ENCODE results near the gene HMX1. TPM values are rescaled to one million over a fixed set of nuclear protein-coding genes. Genes with fewer than 3 reads are reported as not detected.
A peak's percentile ranks its signal among the peaks of the same experiment; 100 is the strongest.

The HMX1 gene
- total RNA-seq, 2 experiments from 2014 or later, result not detected

DNA sequence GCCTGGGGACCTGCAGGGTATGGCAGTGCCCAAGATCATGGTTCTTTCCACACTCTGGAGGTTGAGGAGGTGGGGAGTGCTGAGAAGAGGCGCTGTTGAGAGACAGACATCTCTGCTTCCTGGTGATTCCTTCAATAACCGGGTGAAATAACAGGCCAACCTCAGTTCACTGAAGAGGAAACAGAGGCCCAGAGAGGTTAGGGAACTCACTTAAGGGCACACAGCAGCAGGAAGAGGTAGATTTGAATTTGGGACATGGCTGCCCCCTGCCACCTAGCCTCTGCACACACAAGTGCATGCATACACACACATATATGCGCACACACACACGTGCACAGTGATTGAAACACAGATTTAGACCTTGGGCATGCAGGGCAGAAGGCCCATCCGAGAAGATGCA, 24.9 kb upstream of the HMX1 start:
- POLR2A ChIA-PET, result no interaction called here
- Mint-ChIP-seq H3K36me3 (ENCODE audit: low read depth) (no peaks in the 10 kb centered on the region), H3K27me3 (peaks cover 23% of the 10 kb centered on the region), H3K27ac (no peak overlapping the region), H3K4me3 (no peak overlapping the region), H3K4me1 (no peaks in the 10 kb centered on the region), H3K9me3 (ENCODE audit: low read depth) (peaks cover 2% of the 10 kb centered on the region)
- intact Hi-C loops (cut with DNase I, micrococcal nuclease), result no loop called here
- CTCF ChIA-PET, result interaction anchor here (0.9 kb wide), 1 partner anchor 9 kb away, joined by 4 read pairs; no protein-coding TSS in a partner anchor
- ATAC-seq, result no peak
- DNase-seq, result no peak

DNA sequence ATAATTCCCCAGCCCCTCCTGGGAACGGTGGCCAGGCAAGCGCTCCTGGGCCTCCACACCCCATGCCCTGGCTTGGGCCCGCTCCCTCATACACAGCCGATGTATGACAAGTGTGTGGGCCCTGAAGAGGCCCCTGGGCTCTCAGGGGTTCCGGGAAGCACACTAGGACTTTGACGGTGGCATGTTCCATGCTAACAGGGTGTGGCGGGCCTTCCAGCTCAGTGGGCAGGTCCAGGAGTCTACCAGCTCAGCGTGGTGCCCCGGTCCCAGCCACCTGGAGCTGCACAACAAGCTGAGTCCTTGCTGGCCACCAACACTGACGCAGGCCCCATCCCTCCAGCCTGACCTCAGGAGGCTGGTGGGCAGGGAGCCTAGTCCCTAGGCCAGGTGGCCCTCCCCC, 24.4 kb upstream of the HMX1 start:
- ChIA-PET POLR2A (no interaction called here), CTCF (interaction anchor here (0.9 kb wide), 1 partner anchor 9 kb away, joined by 4 read pairs; no protein-coding TSS in a partner anchor)
- Mint-ChIP-seq H3K4me1 (no peaks in the 10 kb centered on the region), H3K9me3 (ENCODE audit: low read depth) (no peaks in the 10 kb centered on the region), H3K27ac (no peak overlapping the region), H3K27me3 (peaks cover 27% of the 10 kb centered on the region), H3K36me3 (ENCODE audit: low read depth) (no peaks in the 10 kb centered on the region), H3K4me3 (no peak overlapping the region)
- no peak for ATAC-seq
- intact Hi-C loops (cut with DNase I, micrococcal nuclease), result no loop called here
- DNase-seq, result no peak

DNA sequence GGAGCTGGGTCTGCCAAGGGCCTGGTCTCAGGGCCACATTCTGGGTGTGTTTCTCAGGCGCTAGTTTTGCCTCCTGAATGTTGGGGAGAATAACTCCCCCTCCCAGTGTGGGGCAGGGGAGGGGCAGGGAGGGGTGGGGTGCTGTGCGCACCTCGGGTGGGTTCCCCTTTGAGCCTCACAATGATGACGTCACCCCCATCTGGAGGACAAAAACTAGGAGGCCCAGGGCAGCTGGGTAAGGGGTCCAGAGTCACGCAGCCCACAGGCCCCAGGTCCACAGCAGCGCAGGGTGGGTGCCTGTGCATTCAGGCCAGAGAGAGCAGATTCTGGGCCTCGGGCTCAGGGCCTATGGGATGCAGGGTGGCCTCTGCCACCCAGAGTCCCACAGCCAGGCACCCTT, 23.7 kb upstream of the HMX1 start:
- ATAC-seq (no peak), DNase-seq (no peak)
- no peaks in the 10 kb centered on the region for H3K4me1 Mint-ChIP-seq
- ChIA-PET POLR2A (no interaction called here), CTCF (no interaction called here)
- H3K9me3 Mint-ChIP-seq (ENCODE audit: low read depth), result no peaks in the 10 kb centered on the region
- intact Hi-C loops (cut with DNase I, micrococcal nuclease), result no loop called here
- no peak overlapping the region for H3K4me3 Mint-ChIP-seq
- H3K27ac Mint-ChIP-seq, result no peak overlapping the region
- no peaks in the 10 kb centered on the region for H3K36me3 Mint-ChIP-seq (ENCODE audit: low read depth)
- H3K27me3 Mint-ChIP-seq, result peaks cover 28% of the 10 kb centered on the region

DNA sequence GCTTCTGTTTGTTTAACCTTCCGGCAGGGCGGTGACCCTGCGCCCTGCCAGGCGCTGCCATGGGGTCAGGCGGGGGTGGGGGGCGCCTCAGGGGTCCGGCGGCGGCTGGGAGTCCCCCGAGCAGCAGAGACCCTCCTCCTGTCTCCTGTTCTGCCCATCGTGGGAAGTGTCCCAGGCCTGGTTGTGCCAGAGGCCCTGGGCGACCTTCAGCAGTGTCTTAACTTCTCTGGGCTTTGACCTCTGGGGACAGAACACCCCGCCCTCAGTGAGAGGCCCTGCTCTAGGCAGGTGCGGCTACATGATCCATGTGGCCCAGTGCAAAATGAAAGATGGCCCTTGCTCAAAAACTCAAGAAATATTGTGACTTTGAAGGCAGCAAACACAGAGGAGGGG, 22.8 kb upstream of the HMX1 start:
- H3K4me3 Mint-ChIP-seq, result no peak overlapping the region
- H3K27ac Mint-ChIP-seq, result no peak overlapping the region
- H3K9me3 Mint-ChIP-seq (ENCODE audit: low read depth), result no peaks in the 10 kb centered on the region
- no peak for ATAC-seq
- POLR2A ChIA-PET, result no interaction called here
- no peaks in the 10 kb centered on the region for H3K36me3 Mint-ChIP-seq (ENCODE audit: low read depth)
- CTCF ChIA-PET, result no interaction called here
- H3K4me1 Mint-ChIP-seq, result no peaks in the 10 kb centered on the region
- H3K27me3 Mint-ChIP-seq, result peaks cover 32% of the 10 kb centered on the region
- intact Hi-C loops (cut with DNase I, micrococcal nuclease), result loop anchor here in 1 of 2 experiments (5.0 kb wide), 1 partner anchor 37 kb away; no protein-coding TSS in a partner anchor
- no peak for DNase-seq

DNA sequence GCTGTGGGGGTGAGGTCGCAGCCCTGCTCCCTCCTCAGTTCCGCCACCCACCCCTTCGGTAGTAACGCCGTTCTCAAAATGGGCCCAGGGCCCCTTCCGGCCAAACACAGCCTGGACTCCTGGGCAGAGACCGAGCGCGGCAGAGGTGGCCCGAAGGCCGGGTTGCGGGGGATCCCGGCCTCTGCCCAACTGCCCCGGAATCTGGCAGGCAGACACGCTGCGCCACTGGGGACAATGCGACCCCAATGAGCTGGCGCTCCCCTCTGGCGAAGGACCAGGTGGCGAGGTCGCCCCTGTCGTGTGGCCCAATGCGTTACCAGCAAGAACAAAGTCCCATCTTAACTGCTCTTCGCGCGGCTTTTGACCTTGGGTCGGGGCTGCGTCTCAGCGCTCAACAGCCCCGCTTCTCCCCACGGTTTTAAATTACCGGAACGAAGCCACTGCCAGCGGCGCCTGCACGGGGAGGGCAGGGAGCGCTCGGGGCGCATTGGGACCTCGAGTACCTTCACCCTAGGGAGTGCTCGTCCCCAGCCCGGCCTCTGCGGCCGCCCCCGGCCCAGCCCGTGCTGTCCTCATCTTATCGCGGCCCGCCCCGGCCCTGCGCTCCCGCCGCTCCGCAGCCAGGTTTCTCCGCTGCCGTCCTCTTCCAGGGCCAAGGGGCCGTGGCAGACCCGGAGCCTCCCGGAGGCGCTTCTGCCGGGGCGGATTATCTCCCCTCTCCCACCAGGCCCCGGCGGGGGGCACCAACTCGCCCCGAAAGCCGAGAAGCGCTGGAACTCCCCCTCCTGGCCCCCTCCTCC, 22.2 kb upstream of the HMX1 start:
- ATAC-seq, result no peak
- CTCF ChIA-PET, result no interaction called here
- H3K9me3 Mint-ChIP-seq (ENCODE audit: low read depth), result no peaks in the 10 kb centered on the region
- H3K4me1 Mint-ChIP-seq, result no peaks in the 10 kb centered on the region
- intact Hi-C loops (cut with DNase I, micrococcal nuclease), result loop anchor here in 1 of 2 experiments (5.0 kb wide), 1 partner anchor 37 kb away; no protein-coding TSS in a partner anchor
- no peak overlapping the region for H3K27ac Mint-ChIP-seq
- no peaks in the 10 kb centered on the region for H3K36me3 Mint-ChIP-seq (ENCODE audit: low read depth)
- no peak overlapping the region for H3K4me3 Mint-ChIP-seq
- no peak for DNase-seq
- H3K27me3 Mint-ChIP-seq, result peaks cover 37% of the 10 kb centered on the region
- POLR2A ChIA-PET, result no interaction called here

DNA sequence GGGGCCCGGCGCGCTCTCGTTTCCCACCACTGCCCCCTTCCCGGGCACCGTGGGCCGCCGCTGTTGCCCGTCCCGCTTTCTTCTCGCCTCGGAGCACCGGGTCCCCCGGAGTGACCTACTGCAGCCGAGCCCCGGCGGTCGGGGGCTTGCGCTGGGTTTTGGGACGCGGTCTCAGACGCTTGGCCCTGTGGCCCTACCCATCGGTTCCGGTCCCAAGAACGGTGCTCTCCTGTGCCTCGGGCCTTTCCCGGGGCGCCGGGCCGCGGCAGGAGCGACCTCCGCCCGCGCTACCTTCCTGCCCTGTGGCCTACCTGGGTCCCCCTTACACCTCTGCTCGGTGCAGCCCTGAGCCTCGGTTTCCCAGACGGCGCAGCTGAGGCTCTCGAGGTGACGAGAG, 21.6 kb upstream of the HMX1 start:
- CTCF ChIA-PET, result no interaction called here
- peaks cover 40% of the 10 kb centered on the region for H3K27me3 Mint-ChIP-seq

DNA sequence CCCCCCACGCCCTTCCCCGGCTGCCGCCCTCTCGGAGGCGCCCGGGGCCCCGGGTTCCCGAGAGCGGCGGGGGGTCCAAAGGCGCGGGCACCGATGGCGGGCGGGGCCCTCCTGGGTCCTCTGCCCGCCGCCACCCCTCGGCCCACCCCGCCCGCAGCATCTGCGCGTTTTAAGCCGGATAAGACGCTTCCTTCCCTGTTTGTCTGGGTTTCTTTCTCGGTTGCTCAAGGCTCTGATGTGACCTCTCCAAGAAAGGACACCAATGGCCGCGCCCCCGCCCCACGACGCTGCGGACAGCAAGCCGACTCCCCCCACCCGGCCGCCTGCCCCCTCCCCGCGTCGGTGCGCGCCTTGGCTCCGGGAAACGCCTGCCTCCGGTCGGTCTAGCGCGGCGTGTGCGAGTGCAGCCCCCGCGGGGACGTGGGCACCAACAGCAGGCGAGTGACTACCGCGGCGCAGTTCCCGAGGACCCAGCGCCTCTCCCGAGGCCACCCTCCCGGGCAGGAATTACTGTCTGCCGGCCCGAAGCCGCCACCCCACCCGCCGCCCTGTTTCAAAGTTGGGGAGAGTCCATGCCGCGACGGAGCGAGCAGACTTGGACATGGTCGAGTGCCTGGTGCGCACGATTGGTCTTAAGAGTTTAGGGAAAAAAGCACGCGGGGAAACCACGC, 21.1 kb upstream of the HMX1 start:
- POLR2A ChIA-PET, result no interaction called here
- Mint-ChIP-seq H3K4me3 (no peak overlapping the region), H3K4me1 (no peaks in the 10 kb centered on the region), H3K27ac (no peak overlapping the region), H3K9me3 (ENCODE audit: low read depth) (no peaks in the 10 kb centered on the region), H3K36me3 (ENCODE audit: low read depth) (no peaks in the 10 kb centered on the region), H3K27me3 (peaks cover 43% of the 10 kb centered on the region)
- intact Hi-C loops (cut with DNase I, micrococcal nuclease), result loop anchor here (1.0 to 5.0 kb wide), 2 partner anchors 31 to 35 kb away; no protein-coding TSS in a partner anchor
- no peak for DNase-seq
- ATAC-seq, result no peak
- CTCF ChIA-PET, result no interaction called here

More for the DNA sequence above, 21.6 kb upstream of the HMX1 start:
- H3K27ac Mint-ChIP-seq, result no peak overlapping the region
- H3K4me3 Mint-ChIP-seq, result no peak overlapping the region
- ATAC-seq (no peak), DNase-seq (no peak)
- no peaks in the 10 kb centered on the region for H3K9me3 Mint-ChIP-seq (ENCODE audit: low read depth)
- POLR2A ChIA-PET, result no interaction called here
- H3K36me3 Mint-ChIP-seq (ENCODE audit: low read depth), result no peaks in the 10 kb centered on the region
- H3K4me1 Mint-ChIP-seq, result no peaks in the 10 kb centered on the region
- intact Hi-C loops (cut with DNase I, micrococcal nuclease), result loop anchor here in 1 of 2 experiments (5.0 kb wide), 1 partner anchor 36 kb away; no protein-coding TSS in a partner anchor

DNA sequence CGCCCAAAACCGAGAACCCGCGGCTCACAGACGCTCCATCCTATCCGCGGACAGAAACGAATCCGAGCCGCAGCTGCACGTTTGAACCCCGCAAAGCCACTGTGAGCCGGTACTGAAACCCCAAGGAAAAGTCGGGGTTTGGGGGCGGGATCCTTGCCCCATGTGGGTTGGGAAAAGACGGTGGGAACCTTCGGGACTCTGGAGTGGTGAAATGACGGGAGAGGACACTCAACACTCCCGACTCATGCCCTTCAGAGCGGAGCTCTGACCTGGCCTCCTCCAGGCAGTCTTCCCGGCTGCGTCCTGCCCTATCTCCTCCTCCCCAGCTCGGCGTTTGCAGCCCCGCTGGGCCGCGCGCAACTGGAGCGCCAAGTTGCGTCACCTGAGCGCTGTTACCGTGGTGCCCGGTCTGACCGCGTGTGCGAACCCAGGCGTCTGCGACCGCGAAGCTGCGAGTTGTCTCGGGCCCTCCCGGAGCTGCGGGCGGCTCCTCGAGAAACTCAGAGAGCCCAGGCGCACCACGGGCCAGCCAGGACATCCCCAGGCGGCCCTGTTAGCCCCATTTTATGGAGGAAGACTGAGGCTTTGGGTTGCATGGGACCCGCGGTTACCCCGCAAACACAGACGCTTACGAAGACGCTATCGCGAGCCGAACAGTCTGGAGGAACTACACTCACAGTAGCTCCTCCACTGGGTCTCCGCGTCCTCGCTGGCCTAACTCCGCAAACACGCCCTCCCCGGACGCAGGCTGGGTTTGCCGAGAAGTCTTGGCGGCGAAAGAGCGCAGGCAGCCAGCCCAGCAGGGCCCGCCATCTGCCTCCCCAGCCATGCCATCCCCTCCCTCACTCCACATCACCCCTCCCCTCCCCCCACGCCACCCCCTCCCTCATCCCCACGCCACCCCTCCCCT, 20.3 kb upstream of the HMX1 start:
- CTCF ChIA-PET, result interaction anchor here (0.6 kb wide), 1 partner anchor 1343 kb away, joined by 3 read pairs; no protein-coding TSS in a partner anchor
- DNase-seq (peak; percentile 42), ATAC-seq (no peak)
- H3K27ac Mint-ChIP-seq, result no peak overlapping the region
- H3K27me3 Mint-ChIP-seq, result peaks cover 47% of the 10 kb centered on the region
- no peak overlapping the region for H3K4me3 Mint-ChIP-seq
- intact Hi-C loops (cut with DNase I, micrococcal nuclease), result loop anchor here (1.0 to 5.0 kb wide), 2 partner anchors 31 to 35 kb away; no protein-coding TSS in a partner anchor
- H3K4me1 Mint-ChIP-seq, result no peaks in the 10 kb centered on the region
- H3K36me3 Mint-ChIP-seq (ENCODE audit: low read depth), result no peaks in the 10 kb centered on the region
- POLR2A ChIA-PET, result no interaction called here
- H3K9me3 Mint-ChIP-seq (ENCODE audit: low read depth), result no peaks in the 10 kb centered on the region

DNA sequence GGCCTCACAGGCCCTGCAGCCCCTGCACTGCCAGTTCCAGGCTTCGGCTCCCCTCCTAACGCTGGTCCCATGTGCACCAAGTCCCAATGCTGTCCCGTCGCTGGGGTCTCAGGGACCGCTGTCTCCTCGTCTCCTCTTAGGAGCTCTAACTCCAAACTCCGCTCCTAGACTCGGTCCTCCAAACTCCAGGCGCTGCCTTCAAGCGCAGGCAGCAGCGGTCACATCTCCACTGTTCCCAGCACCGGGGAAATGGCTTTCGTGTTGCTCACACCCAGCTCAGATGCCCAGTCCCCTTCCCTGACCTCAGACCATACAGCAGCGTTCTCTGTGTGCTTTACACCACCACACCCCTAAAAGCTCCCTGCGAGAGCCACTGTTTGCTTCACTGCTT, 19.6 kb upstream of the HMX1 start:
- H3K4me3 Mint-ChIP-seq, result no peak overlapping the region
- no peak overlapping the region for H3K27ac Mint-ChIP-seq
- POLR2A ChIA-PET, result no interaction called here
- CTCF ChIA-PET, result interaction anchor here (0.6 kb wide), 1 partner anchor 1343 kb away, joined by 3 read pairs; no protein-coding TSS in a partner anchor
- DNase-seq (no peak), ATAC-seq (no peak)
- peaks cover 1% of the 10 kb centered on the region for H3K9me3 Mint-ChIP-seq (ENCODE audit: low read depth)
- H3K4me1 Mint-ChIP-seq, result no peaks in the 10 kb centered on the region
- H3K36me3 Mint-ChIP-seq (ENCODE audit: low read depth), result no peaks in the 10 kb centered on the region
- peaks cover 51% of the 10 kb centered on the region for H3K27me3 Mint-ChIP-seq
- intact Hi-C loops (cut with DNase I, micrococcal nuclease), result loop anchor here in 1 of 2 experiments (5.0 kb wide), 1 partner anchor 34 kb away; no protein-coding TSS in a partner anchor

DNA sequence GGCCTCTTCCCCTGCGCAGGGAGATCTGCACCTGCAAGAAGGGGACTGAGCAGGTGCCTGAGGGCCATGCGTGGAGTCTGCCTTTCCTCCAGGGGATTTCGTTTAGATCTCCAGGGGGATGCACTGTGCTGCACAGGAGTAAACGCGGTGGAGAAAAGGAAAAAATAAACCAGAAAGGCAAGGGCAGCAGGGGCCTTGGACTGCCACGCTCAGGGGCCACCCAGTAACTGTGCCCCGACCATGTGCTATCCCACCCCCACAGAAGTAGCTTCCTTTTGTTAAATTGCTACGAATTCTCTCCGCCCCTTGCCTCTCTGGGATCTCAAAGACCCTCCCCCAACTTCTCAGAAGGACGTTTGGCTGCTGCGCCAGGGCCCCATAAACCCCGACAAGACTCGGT, 17.2 kb upstream of the HMX1 start:
- ChIA-PET CTCF (no interaction called here), POLR2A (no interaction called here)
- no peak for DNase-seq
- H3K27ac Mint-ChIP-seq, result no peak overlapping the region
- ATAC-seq, result no peak
- no peak overlapping the region for H3K4me3 Mint-ChIP-seq
- H3K36me3 Mint-ChIP-seq (ENCODE audit: low read depth), result no peaks in the 10 kb centered on the region
- H3K4me1 Mint-ChIP-seq, result no peaks in the 10 kb centered on the region
- peaks cover 1% of the 10 kb centered on the region for H3K9me3 Mint-ChIP-seq (ENCODE audit: low read depth)
- intact Hi-C loops (cut with DNase I, micrococcal nuclease), result no loop called here
- peaks cover 50% of the 10 kb centered on the region for H3K27me3 Mint-ChIP-seq

Measured in activated CD4-positive, alpha-beta T cell treated with anti-CD3 and anti-CD28 coated beads for 36 hours (primary cell).